HCT116 (cell line): ENCODE measurements around the gene SERPINB6. TPM values are rescaled to one million over a fixed set of nuclear protein-coding genes. Genes with fewer than 3 reads are reported as not detected.

Experiments
- ATAC-seq: fragments of 200-7000 bp; cut with Tn5 transposase; 2 replicates; pipeline ENCODE4 v1.9.1; 2020; ENCODE audit warnings: mild to moderate bottlenecking, moderate library complexity
- BruUV-seq: library from RNA; stranded (reverse); fragments of 400-500 nt; replicated peaks from 2 replicates; lab custom pipeline; 2021; lab: Mats Ljungman, UMichigan
- CTCF ChIA-PET: fragments of 300-600 bp; sonication (Branson Sonifier 250); formaldehyde crosslinking; loops from one replicate; lab custom pipeline; 2021; ENCODE audit warnings: antibody characterized with exemption; lab: Charles Lee
- POLR2A ChIA-PET: fragments of 300-600, 350-600 bp; sonication (Branson Sonifier 250); formaldehyde crosslinking; loops from one replicate; lab custom pipeline; 2021; ENCODE audit warnings: antibody characterized with exemption; lab: Charles Lee
- RAD21 ChIA-PET, 2 experiments: fragments of 300-600 bp; sonication (Branson Sonifier 250); formaldehyde crosslinking; loops; one replicate each; lab custom pipeline; 2023; ENCODE audit warnings: low total read pairs in 2 of 2; ENCODE audit not compliant: uncharacterized antibody in 2 of 2, unreplicated experiment in 2 of 2, low non-redundant PET in 1 of 2; lab: Charles Lee
- DNase-seq: peaks from one replicate; pipeline ENCODE4 v3.0.0-alpha.2; 2010; ENCODE audit warnings: low read depth, low spot score
- H2AFZ ChIP-seq: fragments of 200-600 bp; shearing (Covaris generic), sonication (generic); 2 replicates; pipeline ENCODE4 v1.6.1; 2017; ENCODE audit warnings: low read depth, mixed run types, mixed read lengths, antibody characterized with exemption, low read length; ENCODE audit not compliant: poor library complexity, severe bottlenecking
- H3K27ac ChIP-seq: 2 replicates; pipeline ENCODE4 v1.5.1; 2012; ENCODE audit warnings: low read depth, low read length
- H3K27me3 ChIP-seq: fragments of 200-600 bp; sonication (generic); 2 replicates; pipeline ENCODE4 v1.6.1; 2016; ENCODE audit warnings: mixed run types, low read length, mixed read lengths; ENCODE audit not compliant: insufficient read depth
- H3K36me3 ChIP-seq, 2 experiments: fragments of 200-500 bp in 1 of 2; fragments of 200-600 bp in 1 of 2; sonication (Bioruptor generic) in 1 of 2; sonication (generic) in 1 of 2; 2 replicates each; pipeline versions ENCODE4 v1.5.1 to v1.6.1; 2014 to 2016; ENCODE audit warnings: low read length in 2 of 2, inconsistent platforms in 1 of 2, mixed read lengths in 1 of 2, mixed run types in 1 of 2; ENCODE audit not compliant: insufficient read depth in 2 of 2, control insufficient read depth in 1 of 2
- H3K4me1 ChIP-seq, 2 experiments: fragments of 200-600 bp in 1 of 2; sonication (generic) in 1 of 2; 2 replicates each; pipeline versions ENCODE4 v1.5.1 to v1.6.1; 2012 to 2017; ENCODE audit warnings: low read length in 2 of 2, inconsistent platforms in 1 of 2, mild to moderate bottlenecking in 1 of 2, mixed read lengths in 1 of 2, mixed run types in 1 of 2, moderate library complexity in 1 of 2; ENCODE audit not compliant: insufficient read depth in 2 of 2, control insufficient read depth in 1 of 2
- H3K4me2 ChIP-seq: fragments of 200-600 bp; sonication (generic); 2 replicates; pipeline ENCODE4 v1.6.1; 2017; ENCODE audit warnings: mixed run types, low read length, mixed read lengths
- H3K4me3 ChIP-seq, 2 experiments: fragments of 200-600 bp in 1 of 2; sonication (generic) in 1 of 2; replicated peaks in 1 of 2; 2 replicates each; pipeline ENCODE4 v1.5.1; 2011 to 2016; ENCODE audit warnings: low read length in 2 of 2, control low read depth in 1 of 2, low read depth in 1 of 2, mild to moderate bottlenecking in 1 of 2, mixed read lengths in 1 of 2, mixed run types in 1 of 2
- H3K79me2 ChIP-seq: fragments of 200-600 bp; sonication (generic); 2 replicates; pipeline ENCODE4 v1.6.1; 2017; ENCODE audit warnings: mild to moderate bottlenecking, mixed run types, low read length, moderate library complexity, mixed read lengths; ENCODE audit not compliant: insufficient read depth
- H3K9ac ChIP-seq: fragments of 200-600 bp; sonication (generic); 2 replicates; pipeline ENCODE4 v1.6.1; 2016; ENCODE audit warnings: low read length, mixed read lengths
- H3K9me2 ChIP-seq: fragments of 200-600 bp; sonication (generic), shearing (Covaris generic); 2 replicates; pipeline ENCODE4 v1.6.1; 2017; ENCODE audit warnings: mixed run types, mild to moderate bottlenecking, moderate library complexity; ENCODE audit not compliant: insufficient read depth
- H3K9me3 ChIP-seq, 2 experiments: fragments of 200-500 bp in 1 of 2; fragments of 200-600 bp in 1 of 2; sonication (Bioruptor generic) in 1 of 2; sonication (generic) in 1 of 2; 2 replicates each; pipeline ENCODE4 v1.6.1; 2014 to 2017; ENCODE audit warnings: low read length in 2 of 2, mixed read lengths in 2 of 2, inconsistent platforms in 1 of 2, low read depth in 1 of 2, mild to moderate bottlenecking in 1 of 2, mixed run types in 1 of 2, moderate library complexity in 1 of 2; ENCODE audit not compliant: control insufficient read depth in 1 of 2, insufficient read depth in 1 of 2
- H4K20me1 ChIP-seq: fragments of 200-600 bp; sonication (generic), shearing (Covaris generic); 2 replicates; pipeline ENCODE4 v1.6.1; 2017; ENCODE audit warnings: mixed run types, mild to moderate bottlenecking, moderate library complexity; ENCODE audit not compliant: insufficient read depth
- CBX3 ChIP-seq: IDR thresholded peaks from 2 replicates; pipeline ENCODE4 v1.6.1; 2012; ENCODE audit warnings: low read depth
- CEBPB ChIP-seq: IDR thresholded peaks from 2 replicates; pipeline ENCODE4 v1.6.1; 2012; ENCODE audit warnings: low read depth
- EGR1 ChIP-seq: IDR thresholded peaks from 2 replicates; pipeline ENCODE4 v1.6.1; 2012; ENCODE audit warnings: low read depth
- ELF1 ChIP-seq: IDR thresholded peaks from 2 replicates; pipeline ENCODE4 v1.6.1; 2012; ENCODE audit warnings: low read depth, borderline replicate concordance
- EZH2phosphoT487 ChIP-seq: fragments of 200-600 bp; IDR thresholded peaks from 2 replicates; pipeline ENCODE4 v1.6.1; 2018; ENCODE audit warnings: antibody characterized with exemption, borderline replicate concordance
- JUND ChIP-seq: IDR thresholded peaks from 2 replicates; pipeline ENCODE4 v1.6.1; 2012
- POLR2A ChIP-seq: IDR thresholded peaks from 2 replicates; pipeline ENCODE4 v1.7.0; 2011; ENCODE audit warnings: borderline replicate concordance; ENCODE audit not compliant: insufficient read depth, insufficient read length; ENCODE audit errors: extremely low read depth
- POLR2AphosphoS5 ChIP-seq: IDR thresholded peaks from 2 replicates; pipeline ENCODE4 v1.6.1; 2011; ENCODE audit warnings: mild to moderate bottlenecking, low read depth, low read length, moderate library complexity
- RAD21 ChIP-seq: IDR thresholded peaks from 2 replicates; pipeline ENCODE4 v1.6.1; 2012; ENCODE audit warnings: low read depth, mild to moderate bottlenecking
- SIN3A ChIP-seq: IDR thresholded peaks from 2 replicates; pipeline ENCODE4 v1.6.1; 2012; ENCODE audit warnings: low read depth
- SP1 ChIP-seq: IDR thresholded peaks from 2 replicates; pipeline ENCODE4 v1.6.1; 2012; ENCODE audit warnings: low read depth
- SRF ChIP-seq: IDR thresholded peaks from 2 replicates; pipeline ENCODE4 v1.6.1; 2012; ENCODE audit warnings: low read depth
- TCF7L2 ChIP-seq: IDR thresholded peaks from 2 replicates; pipeline ENCODE4 v1.7.0; 2011; ENCODE audit warnings: borderline replicate concordance, inconsistent platforms; ENCODE audit not compliant: insufficient read depth, insufficient read length; ENCODE audit errors: extremely low read depth
- ZFX ChIP-seq: fragments of 450-650 bp; IDR thresholded peaks from 2 replicates; pipeline ENCODE4 v1.6.1; 2017
- intact Hi-C: fragments of 100-400 bp; cut with micrococcal nuclease; formaldehyde crosslinking; loops from 2 replicates; pipeline ENCODE4 v1.10.0; 2022
- total RNA-seq: library from RNA; stranded (reverse); gene quantifications from one replicate; pipeline ENCODE4 v1.2.1, GENCODE V29; 2021; ENCODE audit not compliant: unreplicated experiment
- TF ChIP-seq, protein P1 (sequence below), 3 experiments: fragments of 200-600 bp in 1 of 3; sonication (generic) in 1 of 3; IDR thresholded peaks in 2 of 3; conservative IDR thresholded peaks in 1 of 3; 2 replicates each; pipeline ENCODE4 v1.5.1; 2012 to 2017; ENCODE audit warnings: low read depth in 2 of 3, low read length in 2 of 3, antibody characterized with exemption in 1 of 3, borderline replicate concordance in 1 of 3, control low read depth in 1 of 3, mild to moderate bottlenecking in 1 of 3, mixed read lengths in 1 of 3, mixed run types in 1 of 3, moderate library complexity in 1 of 3; ENCODE audit not compliant: insufficient read depth in 1 of 3
- TF ChIP-seq, protein P2 (sequence below): IDR thresholded peaks from 2 replicates; pipeline ENCODE4 v1.6.1; 2012
- TF ChIP-seq, protein P3 (sequence below): IDR thresholded peaks from 2 replicates; pipeline ENCODE4 v1.6.1; 2012
- TF ChIP-seq, protein P4 (sequence below): IDR thresholded peaks from 2 replicates; pipeline ENCODE4 v1.6.1; 2012; ENCODE audit warnings: low read depth
- TF ChIP-seq, protein P5 (sequence below): IDR thresholded peaks from 2 replicates; pipeline ENCODE4 v1.6.1; 2011; ENCODE audit warnings: mild to moderate bottlenecking, low read length, moderate library complexity; ENCODE audit not compliant: insufficient replicate concordance; ENCODE audit errors: extremely low read depth

Gene SERPINB6
- total RNA-seq, 1 experiment from 2014 or later = 103 TPM

DNA sequence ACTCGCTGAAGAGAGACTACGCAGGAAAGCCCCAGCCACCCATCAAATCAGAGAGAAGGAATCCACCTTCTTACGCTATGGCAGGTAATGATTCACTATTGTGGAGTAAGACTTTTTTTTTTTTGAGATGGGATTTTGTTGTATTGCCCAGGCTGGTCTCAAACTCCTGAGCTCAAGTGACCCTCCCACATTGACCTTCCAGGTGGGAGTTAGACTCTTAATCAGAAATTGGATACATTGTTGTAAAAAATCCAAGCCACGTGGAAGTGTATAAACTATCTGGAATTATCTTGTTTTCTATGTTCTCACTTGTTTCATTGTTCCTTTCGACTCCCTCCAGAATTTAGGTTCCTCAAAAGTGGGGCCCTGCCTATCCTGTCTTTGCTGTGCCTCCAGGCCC, 35.1 kb upstream of the SERPINB6 start:
- TF ChIP-seq ELF1 = no peak
- no peak for TF ChIP-seq POLR2AphosphoS5
- no peak for TF ChIP-seq ZFX
- TF ChIP-seq EZH2phosphoT487 = no peak
- no peak for TF ChIP-seq CEBPB
- TF ChIP-seq CBX3 = no peak
- no peak for TF ChIP-seq SIN3A
- no peak for TF ChIP-seq SRF
- no peak for TF ChIP-seq EGR1
- TF ChIP-seq, protein P1, sequence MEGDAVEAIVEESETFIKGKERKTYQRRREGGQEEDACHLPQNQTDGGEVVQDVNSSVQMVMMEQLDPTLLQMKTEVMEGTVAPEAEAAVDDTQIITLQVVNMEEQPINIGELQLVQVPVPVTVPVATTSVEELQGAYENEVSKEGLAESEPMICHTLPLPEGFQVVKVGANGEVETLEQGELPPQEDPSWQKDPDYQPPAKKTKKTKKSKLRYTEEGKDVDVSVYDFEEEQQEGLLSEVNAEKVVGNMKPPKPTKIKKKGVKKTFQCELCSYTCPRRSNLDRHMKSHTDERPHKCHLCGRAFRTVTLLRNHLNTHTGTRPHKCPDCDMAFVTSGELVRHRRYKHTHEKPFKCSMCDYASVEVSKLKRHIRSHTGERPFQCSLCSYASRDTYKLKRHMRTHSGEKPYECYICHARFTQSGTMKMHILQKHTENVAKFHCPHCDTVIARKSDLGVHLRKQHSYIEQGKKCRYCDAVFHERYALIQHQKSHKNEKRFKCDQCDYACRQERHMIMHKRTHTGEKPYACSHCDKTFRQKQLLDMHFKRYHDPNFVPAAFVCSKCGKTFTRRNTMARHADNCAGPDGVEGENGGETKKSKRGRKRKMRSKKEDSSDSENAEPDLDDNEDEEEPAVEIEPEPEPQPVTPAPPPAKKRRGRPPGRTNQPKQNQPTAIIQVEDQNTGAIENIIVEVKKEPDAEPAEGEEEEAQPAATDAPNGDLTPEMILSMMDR (IDR thresholded peaks at IDR 0.05 in 2 of 3, conservative IDR thresholded peaks at IDR 0.05 in 1 of 3; ENCODE audit: borderline replicate concordance in 1 of 3, insufficient read depth in 1 of 3, low read depth in 2 of 3, low read length in 2 of 3) = no peak
- TF ChIP-seq, protein P2, sequence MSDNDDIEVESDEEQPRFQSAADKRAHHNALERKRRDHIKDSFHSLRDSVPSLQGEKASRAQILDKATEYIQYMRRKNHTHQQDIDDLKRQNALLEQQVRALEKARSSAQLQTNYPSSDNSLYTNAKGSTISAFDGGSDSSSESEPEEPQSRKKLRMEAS = no peak
- no peak for TF ChIP-seq SP1
- TF ChIP-seq, protein P3, sequence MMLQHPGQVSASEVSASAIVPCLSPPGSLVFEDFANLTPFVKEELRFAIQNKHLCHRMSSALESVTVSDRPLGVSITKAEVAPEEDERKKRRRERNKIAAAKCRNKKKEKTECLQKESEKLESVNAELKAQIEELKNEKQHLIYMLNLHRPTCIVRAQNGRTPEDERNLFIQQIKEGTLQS = no peak
- TF ChIP-seq RAD21 = no peak
- TF ChIP-seq, protein P4, sequence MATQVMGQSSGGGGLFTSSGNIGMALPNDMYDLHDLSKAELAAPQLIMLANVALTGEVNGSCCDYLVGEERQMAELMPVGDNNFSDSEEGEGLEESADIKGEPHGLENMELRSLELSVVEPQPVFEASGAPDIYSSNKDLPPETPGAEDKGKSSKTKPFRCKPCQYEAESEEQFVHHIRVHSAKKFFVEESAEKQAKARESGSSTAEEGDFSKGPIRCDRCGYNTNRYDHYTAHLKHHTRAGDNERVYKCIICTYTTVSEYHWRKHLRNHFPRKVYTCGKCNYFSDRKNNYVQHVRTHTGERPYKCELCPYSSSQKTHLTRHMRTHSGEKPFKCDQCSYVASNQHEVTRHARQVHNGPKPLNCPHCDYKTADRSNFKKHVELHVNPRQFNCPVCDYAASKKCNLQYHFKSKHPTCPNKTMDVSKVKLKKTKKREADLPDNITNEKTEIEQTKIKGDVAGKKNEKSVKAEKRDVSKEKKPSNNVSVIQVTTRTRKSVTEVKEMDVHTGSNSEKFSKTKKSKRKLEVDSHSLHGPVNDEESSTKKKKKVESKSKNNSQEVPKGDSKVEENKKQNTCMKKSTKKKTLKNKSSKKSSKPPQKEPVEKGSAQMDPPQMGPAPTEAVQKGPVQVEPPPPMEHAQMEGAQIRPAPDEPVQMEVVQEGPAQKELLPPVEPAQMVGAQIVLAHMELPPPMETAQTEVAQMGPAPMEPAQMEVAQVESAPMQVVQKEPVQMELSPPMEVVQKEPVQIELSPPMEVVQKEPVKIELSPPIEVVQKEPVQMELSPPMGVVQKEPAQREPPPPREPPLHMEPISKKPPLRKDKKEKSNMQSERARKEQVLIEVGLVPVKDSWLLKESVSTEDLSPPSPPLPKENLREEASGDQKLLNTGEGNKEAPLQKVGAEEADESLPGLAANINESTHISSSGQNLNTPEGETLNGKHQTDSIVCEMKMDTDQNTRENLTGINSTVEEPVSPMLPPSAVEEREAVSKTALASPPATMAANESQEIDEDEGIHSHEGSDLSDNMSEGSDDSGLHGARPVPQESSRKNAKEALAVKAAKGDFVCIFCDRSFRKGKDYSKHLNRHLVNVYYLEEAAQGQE = no peak
- TF ChIP-seq TCF7L2 = no peak
- no peak for TF ChIP-seq POLR2A
- no peak for TF ChIP-seq JUND
- TF ChIP-seq, protein P5, sequence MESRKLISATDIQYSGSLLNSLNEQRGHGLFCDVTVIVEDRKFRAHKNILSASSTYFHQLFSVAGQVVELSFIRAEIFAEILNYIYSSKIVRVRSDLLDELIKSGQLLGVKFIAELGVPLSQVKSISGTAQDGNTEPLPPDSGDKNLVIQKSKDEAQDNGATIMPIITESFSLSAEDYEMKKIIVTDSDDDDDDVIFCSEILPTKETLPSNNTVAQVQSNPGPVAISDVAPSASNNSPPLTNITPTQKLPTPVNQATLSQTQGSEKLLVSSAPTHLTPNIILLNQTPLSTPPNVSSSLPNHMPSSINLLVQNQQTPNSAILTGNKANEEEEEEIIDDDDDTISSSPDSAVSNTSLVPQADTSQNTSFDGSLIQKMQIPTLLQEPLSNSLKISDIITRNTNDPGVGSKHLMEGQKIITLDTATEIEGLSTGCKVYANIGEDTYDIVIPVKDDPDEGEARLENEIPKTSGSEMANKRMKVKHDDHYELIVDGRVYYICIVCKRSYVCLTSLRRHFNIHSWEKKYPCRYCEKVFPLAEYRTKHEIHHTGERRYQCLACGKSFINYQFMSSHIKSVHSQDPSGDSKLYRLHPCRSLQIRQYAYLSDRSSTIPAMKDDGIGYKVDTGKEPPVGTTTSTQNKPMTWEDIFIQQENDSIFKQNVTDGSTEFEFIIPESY = no peak
- TF ChIP-seq, all 23 proteins: peak for 0
- ChIA-PET RAD21 (no interaction called here), POLR2A (no interaction called here), CTCF (no interaction called here)
- peaks cover 22 to 57% of the 10 kb centered on the region in 2 experiments for H3K36me3 ChIP-seq
- no peak overlapping the region for H3K4me3 ChIP-seq
- peaks cover 23% of the 10 kb centered on the region for H3K79me2 ChIP-seq
- no peak overlapping the region for H3K27ac ChIP-seq
- H2AFZ ChIP-seq = no peak overlapping the region
- no peaks in the 10 kb centered on the region for H3K9me2 ChIP-seq
- no peaks in the 10 kb centered on the region for H3K27me3 ChIP-seq
- no peak for DNase-seq
- no peak overlapping the region for H3K9ac ChIP-seq
- no peak overlapping the region for H3K4me2 ChIP-seq
- H3K9me3 ChIP-seq = no peaks in the 10 kb centered on the region
- no peak for ATAC-seq
- no TSS peak for BruUV-seq
- H4K20me1 ChIP-seq = no peaks in the 10 kb centered on the region
- peaks cover 7 to 8% of the 10 kb centered on the region in 2 experiments for H3K4me1 ChIP-seq
- intact Hi-C loops = no loop called here
